A673 (cell line): ENCODE results near the gene RASA3.

Experiments
- EZH2 ChIP-seq: fragments of 200-600 bp; sonication (generic); IDR thresholded peaks from 2 replicates; pipeline ENCODE4 v1.6.1; 2017; ENCODE audit warnings: borderline replicate concordance, low read depth, mild to moderate bottlenecking, mixed read lengths, antibody characterized with exemption, low read length; ENCODE audit not compliant: poor library complexity, severe bottlenecking
- TF ChIP-seq, protein P1 (sequence below): fragments of 300-800, 200-600 bp; sonication (generic); conservative IDR thresholded peaks from 2 replicates; pipeline ENCODE4 v1.5.1; 2017; ENCODE audit warnings: low read depth, mild to moderate bottlenecking, antibody characterized with exemption, low read length, moderate library complexity, mixed read lengths

DNA sequence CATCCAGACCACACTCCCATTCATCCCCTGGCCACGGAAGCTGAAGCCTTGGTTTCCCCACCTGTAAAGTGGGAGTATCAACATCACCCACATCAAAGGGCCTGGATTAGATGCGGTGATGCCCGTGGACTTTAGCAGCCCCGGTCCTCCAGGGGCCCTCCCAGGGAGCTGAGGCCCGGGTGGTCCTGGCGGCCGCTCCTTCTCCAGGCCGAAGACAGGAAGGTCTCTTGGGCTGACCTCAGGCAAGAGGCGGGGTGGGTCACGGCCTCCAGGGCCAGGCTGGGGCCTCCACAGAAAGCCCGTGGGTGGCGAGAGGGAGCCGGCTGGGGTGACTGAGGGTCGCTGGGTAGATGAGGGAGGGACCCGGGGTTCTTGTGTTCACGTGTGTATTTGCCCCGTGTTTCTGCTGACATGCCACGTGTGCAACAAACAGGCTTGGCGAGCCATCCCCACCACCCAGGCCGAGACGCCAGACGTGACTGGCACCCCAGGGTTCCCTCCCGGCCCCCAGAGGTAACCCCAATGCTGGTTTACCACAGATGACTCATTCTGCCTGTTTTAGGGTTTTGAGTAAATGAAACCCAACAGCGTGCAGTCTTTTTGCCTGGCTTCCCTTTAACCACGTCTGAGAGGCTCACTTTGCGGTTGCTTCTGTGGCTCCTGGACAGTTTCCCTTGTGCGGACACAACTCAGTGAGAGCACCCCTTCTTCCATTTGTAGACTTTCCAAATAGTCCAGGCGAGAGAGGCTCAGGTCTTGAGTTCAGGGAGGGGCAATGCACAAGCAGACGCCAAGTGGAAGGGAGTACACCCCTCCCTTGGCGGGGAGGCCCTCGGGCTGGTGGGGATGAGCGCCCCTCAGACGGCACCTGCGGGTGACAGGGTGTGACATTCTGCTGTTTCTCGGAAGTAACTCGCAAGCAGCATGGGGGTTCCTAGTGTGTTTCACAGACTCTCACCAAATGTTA lies 201.5 kb downstream of the RASA3 start:
- TF ChIP-seq, protein P1, sequence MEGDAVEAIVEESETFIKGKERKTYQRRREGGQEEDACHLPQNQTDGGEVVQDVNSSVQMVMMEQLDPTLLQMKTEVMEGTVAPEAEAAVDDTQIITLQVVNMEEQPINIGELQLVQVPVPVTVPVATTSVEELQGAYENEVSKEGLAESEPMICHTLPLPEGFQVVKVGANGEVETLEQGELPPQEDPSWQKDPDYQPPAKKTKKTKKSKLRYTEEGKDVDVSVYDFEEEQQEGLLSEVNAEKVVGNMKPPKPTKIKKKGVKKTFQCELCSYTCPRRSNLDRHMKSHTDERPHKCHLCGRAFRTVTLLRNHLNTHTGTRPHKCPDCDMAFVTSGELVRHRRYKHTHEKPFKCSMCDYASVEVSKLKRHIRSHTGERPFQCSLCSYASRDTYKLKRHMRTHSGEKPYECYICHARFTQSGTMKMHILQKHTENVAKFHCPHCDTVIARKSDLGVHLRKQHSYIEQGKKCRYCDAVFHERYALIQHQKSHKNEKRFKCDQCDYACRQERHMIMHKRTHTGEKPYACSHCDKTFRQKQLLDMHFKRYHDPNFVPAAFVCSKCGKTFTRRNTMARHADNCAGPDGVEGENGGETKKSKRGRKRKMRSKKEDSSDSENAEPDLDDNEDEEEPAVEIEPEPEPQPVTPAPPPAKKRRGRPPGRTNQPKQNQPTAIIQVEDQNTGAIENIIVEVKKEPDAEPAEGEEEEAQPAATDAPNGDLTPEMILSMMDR = no peak
- no peak for TF ChIP-seq EZH2
